22Rv1 (cell line): Measurements from ENCODE around the gene SUPT3H.

Experiments used
- CTCF ChIP-seq: fragments of 450-650 bp; IDR thresholded peaks from 2 replicates; pipeline ENCODE4 v1.5.1; 2017; ENCODE audit warnings: mild to moderate bottlenecking
- ZFX ChIP-seq: fragments of 450-650 bp; IDR thresholded peaks from 2 replicates; pipeline ENCODE4 v1.6.1; 2017; ENCODE audit warnings: antibody characterized with exemption, borderline replicate concordance

DNA sequence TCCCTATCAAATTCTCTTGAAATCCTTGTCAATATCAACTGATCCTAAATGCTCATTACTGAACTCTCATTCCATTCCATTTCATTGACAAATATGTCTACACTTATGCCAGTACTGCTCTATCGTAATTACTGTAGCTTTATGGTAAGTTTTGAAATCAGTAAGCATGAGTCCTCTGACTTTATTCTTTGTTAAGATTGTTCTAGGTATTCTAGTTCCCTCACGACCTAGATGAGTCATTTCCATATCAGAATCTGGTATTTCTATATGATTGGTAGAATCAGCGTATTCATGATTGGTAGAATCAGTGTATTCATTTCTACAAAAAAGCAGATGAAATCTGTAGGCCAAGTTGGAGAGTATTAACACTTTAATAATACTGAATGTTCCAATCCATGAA lies 368.2 kb downstream of the SUPT3H start:
- TF ChIP-seq CTCF (no peak), ZFX (no peak)
